Stimulated activated naive CD4-positive, alpha-beta T cell (primary cell): ENCODE data around the gene FAM168B.
A peak's percentile ranks its signal among the peaks of the same experiment; 100 is the strongest.

ENCODE experiments used
- DNase-seq, 6 experiments: peaks; one replicate each; lab custom pipeline; 2025; lab: John Stamatoyannopoulos, UW

FAM168B gene

DNA sequence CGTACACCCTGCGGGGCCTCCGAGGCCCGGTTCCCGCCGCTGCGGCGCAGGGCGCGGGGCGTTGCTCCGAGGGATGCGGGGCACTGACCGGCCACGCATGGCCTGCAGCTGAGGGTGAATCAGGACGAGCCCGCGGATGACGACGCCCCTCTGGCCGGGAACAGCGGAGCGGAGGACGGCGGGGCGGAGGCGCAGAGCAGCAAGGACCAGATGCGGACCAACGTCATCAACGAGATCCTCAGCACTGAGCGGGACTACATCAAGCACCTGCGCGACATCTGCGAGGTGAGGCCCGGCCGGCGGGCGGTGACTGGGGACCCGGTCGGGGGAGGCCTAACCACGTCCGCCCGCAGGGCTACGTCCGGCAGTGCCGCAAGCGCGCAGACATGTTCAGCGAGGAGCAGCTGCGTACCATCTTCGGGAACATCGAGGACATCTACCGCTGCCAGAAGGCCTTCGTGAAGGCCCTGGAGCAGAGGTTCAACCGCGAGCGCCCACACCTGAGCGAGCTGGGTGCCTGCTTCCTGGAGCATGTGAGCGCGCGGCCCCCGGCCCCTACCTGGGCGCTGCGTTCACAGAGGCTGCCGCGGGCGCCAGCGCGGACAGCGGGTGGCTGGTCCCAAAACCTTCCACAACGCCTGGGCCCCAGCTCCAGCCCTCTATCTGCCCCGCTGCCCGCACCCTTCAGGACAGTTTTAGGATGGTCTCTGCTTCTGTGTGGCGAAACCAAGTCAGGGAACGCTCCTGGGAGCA lies 53.2 kb downstream of the FAM168B start:
- peak in 4 of 6 experiments; percentile 15 to 56 (median 33) for DNase-seq

GRCh38 chr2:131039535-131039907 lies 53.7 kb downstream of the FAM168B start:
- no peak for DNase-seq

DNA sequence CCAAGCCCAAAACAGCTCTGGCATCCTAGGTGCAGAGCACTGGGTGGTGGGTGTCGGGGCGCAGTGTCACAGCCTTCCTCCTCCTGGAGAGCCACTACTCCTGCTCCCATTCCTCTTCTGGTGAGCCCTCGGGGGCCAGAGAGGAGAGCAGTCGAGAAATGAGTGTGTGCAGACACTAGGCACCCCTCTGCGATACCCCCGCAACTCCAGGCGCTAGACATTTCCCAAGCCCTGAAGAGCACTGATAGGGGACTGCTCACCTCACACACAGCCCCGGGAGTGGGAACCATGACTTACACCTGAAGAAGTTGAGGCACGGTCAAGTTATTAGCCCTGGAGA lies 54.2 kb downstream of the FAM168B start:
- DNase-seq, result no peak

DNA sequence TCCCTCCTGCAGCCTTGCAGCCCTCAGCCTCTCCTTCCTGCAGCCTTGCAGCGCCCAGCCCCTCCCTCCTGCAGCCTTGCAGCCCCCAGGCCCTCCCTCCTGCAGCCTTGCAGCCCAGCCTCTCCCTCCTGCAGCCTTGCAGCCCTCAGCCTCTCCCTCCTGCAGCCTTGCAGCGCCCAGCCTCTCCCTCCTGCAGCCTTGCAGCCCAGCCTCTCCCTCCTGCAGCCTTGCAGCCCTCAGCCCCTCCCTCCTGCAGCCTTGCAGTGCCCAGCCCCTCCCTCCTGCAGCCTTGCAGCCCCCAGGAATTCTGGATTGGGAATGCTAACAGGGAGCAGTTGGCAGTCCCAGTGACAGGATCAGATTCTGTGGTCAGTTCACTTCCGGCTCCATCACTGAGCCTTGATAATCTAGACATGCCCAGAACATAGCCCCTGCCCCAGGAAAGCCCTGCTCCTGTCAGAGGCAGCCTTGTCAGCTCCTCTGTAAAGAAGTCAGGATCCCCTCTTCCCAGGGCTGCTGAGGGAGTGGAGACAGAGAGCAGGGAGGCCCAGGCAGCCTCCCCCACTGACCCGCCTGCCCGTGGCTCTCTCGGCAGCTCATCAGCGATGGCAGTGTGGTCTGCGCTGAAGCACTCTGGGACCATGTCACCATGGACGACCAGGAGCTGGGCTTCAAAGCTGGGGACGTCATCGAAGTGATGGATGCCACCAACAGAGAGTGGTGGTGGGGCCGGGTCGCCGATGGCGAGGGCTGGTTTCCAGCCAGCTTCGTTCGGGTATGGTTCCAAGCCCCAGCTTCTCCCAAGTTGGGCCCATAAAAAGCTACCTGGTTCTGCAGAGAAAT lies 54.8 kb downstream of the FAM168B start:
- DNase-seq, result no peak

GRCh38 chr2:131037398-131038257 lies 55.6 kb downstream of the FAM168B start:
- DNase-seq, result no peak

GRCh38 chr2:131036696-131037397 lies 56.4 kb downstream of the FAM168B start:
- DNase-seq, result no peak

- DNase-seq, result no peak
Observed at GRCh38 chr2:131036269-131036668, 57.0 kb downstream of the FAM168B start.

DNA sequence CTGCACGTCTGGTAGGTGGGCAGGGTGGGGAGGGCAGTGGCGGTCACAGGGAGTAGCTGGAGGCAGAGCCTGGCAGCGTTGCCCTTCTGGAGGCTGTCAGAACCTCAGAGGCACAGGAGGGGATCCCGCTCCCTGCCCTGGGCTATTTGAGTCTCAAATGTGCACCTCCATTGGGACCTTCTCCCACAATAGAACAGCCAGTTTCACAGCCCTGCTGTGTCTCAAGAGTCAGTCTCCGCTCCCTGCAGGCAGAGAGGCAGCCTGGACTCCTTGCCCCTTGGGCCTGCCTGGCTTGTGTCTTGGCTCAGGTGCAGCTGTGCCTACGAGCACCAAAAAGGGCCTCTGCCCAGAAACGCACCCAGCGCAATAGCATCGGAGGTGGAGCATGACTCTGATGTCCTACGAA lies 57.4 kb downstream of the FAM168B start:
- DNase-seq, result no peak

DNA sequence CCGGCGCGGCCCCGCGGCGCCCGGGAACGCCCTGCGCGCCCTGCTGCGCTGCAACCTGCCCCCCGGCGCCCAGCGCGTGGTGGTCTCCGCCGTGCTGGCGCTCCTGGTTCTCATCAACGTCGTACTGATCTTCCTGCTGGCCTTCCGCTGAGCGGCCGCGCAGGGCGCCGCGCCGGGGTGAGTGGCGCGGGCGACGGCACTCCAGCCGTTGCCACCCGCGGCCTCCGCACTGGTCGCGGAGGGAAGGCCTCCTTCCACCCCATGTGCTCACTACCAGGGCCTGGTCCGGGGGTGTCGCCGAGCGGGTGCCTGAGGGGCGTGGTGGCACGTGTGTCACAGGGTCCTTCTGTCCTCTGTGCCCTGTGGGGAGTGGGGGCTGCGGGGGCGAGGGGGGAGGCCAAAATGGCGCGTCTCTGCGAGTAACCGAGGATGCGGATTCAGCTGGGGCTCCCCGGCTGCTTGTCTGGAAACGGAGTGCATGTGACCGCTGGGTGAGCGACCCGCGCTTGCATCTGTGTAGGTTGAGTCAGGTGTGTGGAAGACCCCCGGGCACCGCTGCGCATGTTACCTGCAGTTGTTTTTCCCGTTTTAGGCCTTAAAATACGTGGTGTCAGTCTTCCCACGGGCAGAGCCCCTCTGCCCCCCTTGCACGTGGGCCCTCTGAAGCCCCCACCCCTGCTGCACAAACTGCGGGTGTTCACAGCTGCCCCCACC lies 58.0 kb downstream of the FAM168B start:
- no peak for DNase-seq

GRCh38 chr2:131034122-131035051 lies 58.9 kb downstream of the FAM168B start:
- DNase-seq, result peak in 1 of 6 experiments; percentile 11

DNA sequence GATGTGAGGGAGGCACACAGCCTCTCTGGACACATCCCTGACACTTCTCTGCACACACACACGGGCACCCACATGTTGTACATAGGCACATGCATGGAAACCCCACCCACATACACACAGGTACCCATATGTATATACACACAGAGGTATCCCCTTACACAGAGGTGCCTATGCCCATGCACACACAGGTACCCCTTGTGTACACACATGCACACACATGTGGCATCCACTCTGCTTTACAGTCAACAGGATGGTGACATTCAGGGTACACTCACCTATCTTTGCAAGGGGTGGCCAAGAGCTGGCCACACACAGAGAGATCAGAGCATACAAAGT lies 59.5 kb downstream of the FAM168B start:
- DNase-seq, result no peak

DNA sequence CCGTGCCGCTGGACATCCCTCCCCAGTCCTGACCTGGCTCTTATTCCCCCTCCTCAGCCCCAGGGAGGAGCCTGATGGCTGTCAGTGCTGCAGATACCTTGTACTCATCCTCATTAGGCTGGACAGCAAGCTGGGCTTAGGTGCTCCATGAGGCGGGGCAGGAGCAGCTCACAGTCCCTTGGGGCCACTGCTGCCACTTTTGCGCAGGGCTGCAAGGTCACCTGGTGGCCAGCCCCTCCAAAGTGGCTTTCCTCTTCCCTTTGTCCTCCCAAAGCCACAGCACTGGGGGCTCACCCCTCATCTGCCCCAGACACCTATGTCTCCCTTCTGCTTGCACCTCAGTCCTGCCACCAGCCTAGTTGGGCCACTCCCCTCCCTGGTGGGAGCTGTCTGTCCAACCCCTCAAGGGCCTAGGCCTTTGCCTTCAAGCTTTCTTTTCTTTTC lies 60.8 kb downstream of the FAM168B start:
- DNase-seq, result no peak

GRCh38 chr2:131031875-131032274 lies 61.4 kb downstream of the FAM168B start:
- no peak for DNase-seq

DNA sequence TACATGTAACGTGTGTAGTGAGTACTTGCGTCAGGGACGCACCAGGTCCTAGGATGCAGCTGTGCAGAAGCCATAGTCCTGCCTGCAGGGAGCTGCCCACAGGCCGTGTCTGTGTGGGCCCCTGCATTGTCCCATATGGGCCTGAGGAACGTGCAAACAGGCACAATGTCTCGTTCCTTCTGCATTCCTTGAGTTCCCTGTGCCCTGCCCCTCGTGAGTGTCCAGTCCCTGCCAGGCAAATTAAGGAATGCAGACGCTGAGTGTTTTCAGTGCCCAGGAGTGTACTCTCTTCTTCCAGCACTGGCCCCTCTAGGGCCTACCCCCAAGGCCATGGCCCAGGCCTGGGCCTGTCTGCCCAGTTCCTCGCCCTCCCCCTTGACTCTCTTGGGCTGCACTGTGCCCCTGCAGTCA lies 61.8 kb downstream of the FAM168B start:
- DNase-seq, result no peak

GRCh38 chr2:131030478-131030971 lies 62.7 kb downstream of the FAM168B start:
- DNase-seq, result no peak

- no peak for DNase-seq
Observed at GRCh38 chr2:131029812-131030211, 63.4 kb downstream of the FAM168B start.

DNA sequence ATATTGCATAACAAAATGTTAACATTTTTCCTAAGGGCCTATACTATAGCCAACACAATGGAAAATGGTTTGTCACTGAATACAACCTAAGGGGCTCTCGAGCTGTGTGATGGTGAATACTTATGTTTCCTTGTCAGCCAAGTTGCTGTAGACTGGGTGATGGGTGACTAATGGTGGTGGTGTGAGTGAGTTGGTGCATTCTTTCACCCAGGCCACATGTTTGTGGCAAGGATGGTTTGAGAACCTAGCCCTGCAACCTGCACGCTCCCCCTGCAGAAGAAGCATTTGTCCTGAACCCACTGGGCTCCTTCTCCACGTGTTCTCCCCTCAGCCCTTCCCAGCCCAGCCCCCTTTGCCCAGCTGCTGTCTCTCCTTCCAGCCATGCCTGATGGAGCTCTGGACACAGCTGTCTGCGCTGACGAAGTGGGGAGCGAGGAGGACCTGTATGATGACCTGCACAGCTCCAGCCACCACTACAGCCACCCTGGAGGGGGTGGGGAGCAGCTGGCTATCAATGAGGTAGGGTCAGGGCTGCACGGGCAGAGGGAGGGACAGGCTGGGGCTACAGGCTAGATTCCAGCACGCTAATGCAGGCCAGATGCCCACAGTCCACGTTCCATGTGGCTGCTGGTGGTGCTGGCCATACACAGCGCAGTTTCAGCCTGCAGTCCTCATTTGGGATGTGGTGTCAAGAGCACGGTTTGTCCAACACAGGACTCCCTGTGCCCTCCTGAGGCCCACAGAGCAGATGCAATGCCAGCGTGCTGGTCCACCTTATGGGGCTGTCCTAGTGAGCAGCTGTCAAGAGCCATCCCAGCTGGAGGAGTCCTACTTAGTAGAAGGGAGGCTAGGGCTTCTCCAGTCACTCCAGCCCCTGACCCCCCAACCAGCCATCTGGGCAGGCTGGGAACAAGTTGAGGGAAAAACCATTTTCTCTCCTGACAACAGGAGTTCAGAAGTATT lies 65.4 kb downstream of the FAM168B start:
- no peak for DNase-seq

DNA sequence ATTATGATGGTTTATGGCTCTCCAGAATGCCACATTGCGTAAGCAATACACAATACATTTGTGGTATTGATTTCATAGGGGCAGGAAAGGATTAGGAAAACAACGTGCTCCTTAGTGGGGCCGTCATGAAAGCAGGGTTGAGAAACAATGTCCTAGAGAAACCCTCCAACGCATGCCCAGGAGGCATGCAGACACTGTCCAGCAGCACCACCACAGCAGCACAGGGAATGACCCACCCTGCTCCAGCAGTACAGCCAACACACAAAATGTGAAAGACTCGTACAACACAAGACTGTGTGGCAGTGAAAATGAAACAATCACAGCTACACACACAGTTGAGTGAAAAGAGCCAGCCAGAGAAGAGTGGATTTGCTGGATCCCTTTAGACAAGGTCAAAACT lies 66.3 kb downstream of the FAM168B start:
- DNase-seq, result no peak

GRCh38 chr2:131023758-131024157 lies 69.5 kb downstream of the FAM168B start:
- DNase-seq, result no peak
